Sigmoid colon (tissue), 4 donors: ENCODE results near the gene LPP.

Source experiments
- EP300 ChIP-seq, 4 donors: sonication (generic); formaldehyde crosslinking; IDR thresholded peaks; one replicate each; pipeline ENCODE4 v1.6.1; 2017; ENCODE audit warnings: antibody characterized with exemption in 4 of 4
- POLR2A ChIP-seq, 2 donors: fragments of 450-650 bp; IDR thresholded peaks; one replicate each; pipeline ENCODE4 v1.6.1; 2016; ENCODE audit warnings: antibody characterized with exemption in 2 of 2, mild to moderate bottlenecking in 2 of 2, moderate library complexity in 2 of 2
- POLR2AphosphoS5 ChIP-seq, 4 donors: sonication (generic); formaldehyde crosslinking; IDR thresholded peaks; one replicate each; pipeline ENCODE4 v1.6.1; 2017; ENCODE audit warnings: antibody characterized with exemption in 4 of 4
- TF ChIP-seq, protein P1 (sequence below), 4 experiments: fragments of 450-650 bp in 3 of 4; fragments of 200-600 bp in 1 of 4; IDR thresholded peaks; one replicate each; pipeline ENCODE4 v1.5.1; 2016 to 2019; ENCODE audit warnings: antibody characterized with exemption in 4 of 4, mild to moderate bottlenecking in 3 of 4, moderate library complexity in 2 of 4

DNA sequence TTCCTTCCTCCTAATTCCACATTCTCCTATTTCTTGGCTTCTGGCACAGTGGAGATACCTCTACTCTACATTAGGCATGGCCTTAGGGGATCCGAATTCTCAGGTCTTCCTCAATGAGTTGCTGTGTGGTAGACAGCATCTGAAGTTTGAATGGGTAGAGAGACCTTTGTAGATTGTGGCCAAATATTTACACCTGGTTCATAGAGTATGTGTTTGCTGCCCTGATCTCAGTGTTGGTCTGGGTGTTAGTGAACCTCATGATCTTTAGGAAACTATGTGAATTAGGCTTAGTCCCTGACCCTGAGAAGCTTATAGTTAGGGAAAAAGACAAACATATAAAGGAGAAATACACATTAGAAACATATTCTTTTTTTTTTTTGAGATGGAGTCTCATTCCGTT lies 75.8 kb downstream of the LPP start:
- TF ChIP-seq EP300 (IDR thresholded peaks at IDR 0.05): no peak
- no peak for TF ChIP-seq POLR2A (IDR thresholded peaks at IDR 0.05)
- TF ChIP-seq, protein P1, sequence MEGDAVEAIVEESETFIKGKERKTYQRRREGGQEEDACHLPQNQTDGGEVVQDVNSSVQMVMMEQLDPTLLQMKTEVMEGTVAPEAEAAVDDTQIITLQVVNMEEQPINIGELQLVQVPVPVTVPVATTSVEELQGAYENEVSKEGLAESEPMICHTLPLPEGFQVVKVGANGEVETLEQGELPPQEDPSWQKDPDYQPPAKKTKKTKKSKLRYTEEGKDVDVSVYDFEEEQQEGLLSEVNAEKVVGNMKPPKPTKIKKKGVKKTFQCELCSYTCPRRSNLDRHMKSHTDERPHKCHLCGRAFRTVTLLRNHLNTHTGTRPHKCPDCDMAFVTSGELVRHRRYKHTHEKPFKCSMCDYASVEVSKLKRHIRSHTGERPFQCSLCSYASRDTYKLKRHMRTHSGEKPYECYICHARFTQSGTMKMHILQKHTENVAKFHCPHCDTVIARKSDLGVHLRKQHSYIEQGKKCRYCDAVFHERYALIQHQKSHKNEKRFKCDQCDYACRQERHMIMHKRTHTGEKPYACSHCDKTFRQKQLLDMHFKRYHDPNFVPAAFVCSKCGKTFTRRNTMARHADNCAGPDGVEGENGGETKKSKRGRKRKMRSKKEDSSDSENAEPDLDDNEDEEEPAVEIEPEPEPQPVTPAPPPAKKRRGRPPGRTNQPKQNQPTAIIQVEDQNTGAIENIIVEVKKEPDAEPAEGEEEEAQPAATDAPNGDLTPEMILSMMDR (IDR thresholded peaks at IDR 0.05): no peak
- TF ChIP-seq POLR2AphosphoS5 (IDR thresholded peaks at IDR 0.05): no peak
